Measurements from ENCODE around the gene MACROD2. TPM values are rescaled to one million over a fixed set of nuclear protein-coding genes. Genes with fewer than 3 reads are reported as not detected.
A peak's percentile ranks its signal among the peaks of the same experiment; 100 is the strongest.

MACROD2 gene
- total RNA-seq, 1 donor from 2014 or later, result 3.5 TPM

GRCh38 chr20:15599961-15600360 is 1604.6 kb downstream of the MACROD2 start:
- no peak overlapping the region for H3K27ac ChIP-seq
- H3K27me3 ChIP-seq, result no peaks in the 10 kb centered on the region
- no peaks in the 10 kb centered on the region for H3K9me3 ChIP-seq
- no peak for TF ChIP-seq CTCF (IDR thresholded peaks at IDR 0.05)
- H3K4me3 ChIP-seq, result no peak overlapping the region
- H3K4me1 ChIP-seq, result no peaks in the 10 kb centered on the region
- intact Hi-C loops (cut with DNase I), result no loop called here
- no peak for DNase-seq (ENCODE audit: low spot score in 2 of 2)
- no peaks in the 10 kb centered on the region for H3K36me3 ChIP-seq

GRCh38 chr20:15600565-15600964 is 1605.2 kb downstream of the MACROD2 start:
- Histone ChIP-seq H3K27ac (no peak overlapping the region), H3K4me1 (no peaks in the 10 kb centered on the region), H3K27me3 (no peaks in the 10 kb centered on the region), H3K4me3 (no peak overlapping the region), H3K36me3 (no peaks in the 10 kb centered on the region), H3K9me3 (no peaks in the 10 kb centered on the region)
- no peak for TF ChIP-seq CTCF (IDR thresholded peaks at IDR 0.05)
- no peak for DNase-seq (ENCODE audit: low spot score in 2 of 2)
- intact Hi-C loops (cut with DNase I), result no loop called here

GRCh38 chr20:15603506-15603905 is 1608.2 kb downstream of the MACROD2 start:
- H3K27ac ChIP-seq, result no peak overlapping the region
- intact Hi-C loops (cut with DNase I), result no loop called here
- TF ChIP-seq CTCF (IDR thresholded peaks at IDR 0.05), result no peak
- no peaks in the 10 kb centered on the region for H3K36me3 ChIP-seq
- H3K9me3 ChIP-seq, result no peaks in the 10 kb centered on the region
- no peaks in the 10 kb centered on the region for H3K27me3 ChIP-seq
- H3K4me3 ChIP-seq, result no peak overlapping the region
- DNase-seq (ENCODE audit: low spot score in 2 of 2), result no peak
- H3K4me1 ChIP-seq, result no peaks in the 10 kb centered on the region

- H3K36me3 ChIP-seq, result no peaks in the 10 kb centered on the region
- intact Hi-C loops (cut with DNase I), result no loop called here
- no peaks in the 10 kb centered on the region for H3K4me1 ChIP-seq
- H3K27ac ChIP-seq, result peak overlapping the region in 1 of 2 donors; percentile 46
- H3K9me3 ChIP-seq, result no peaks in the 10 kb centered on the region
- DNase-seq (ENCODE audit: low spot score in 2 of 2), result no peak
- H3K27me3 ChIP-seq, result no peaks in the 10 kb centered on the region
- no peak for TF ChIP-seq CTCF (IDR thresholded peaks at IDR 0.05)
- no peak overlapping the region for H3K4me3 ChIP-seq
These were observed 1608.9 kb downstream of the MACROD2 start for GRCh38 chr20:15603978-15604805.

- intact Hi-C loops (cut with DNase I), result no loop called here
These were observed 1614.6 kb downstream of the MACROD2 start for GRCh38 chr20:15609921-15610320.

More at GRCh38 chr20:15609921-15610320, 1614.6 kb downstream of the MACROD2 start:
- Histone ChIP-seq H3K9me3 (no peaks in the 10 kb centered on the region), H3K4me1 (peaks cover 0 to 3% of the 10 kb centered on the region in 2 donors), H3K27ac (no peak overlapping the region), H3K27me3 (no peaks in the 10 kb centered on the region), H3K4me3 (no peak overlapping the region), H3K36me3 (no peaks in the 10 kb centered on the region)
- no peak for TF ChIP-seq CTCF (IDR thresholded peaks at IDR 0.05)
- no peak for DNase-seq (ENCODE audit: low spot score in 2 of 2)
